ENCODE measurements around the gene CAPN14. TPM values are rescaled to one million over a fixed set of nuclear protein-coding genes. Genes with fewer than 3 reads are reported as not detected.

Gene CAPN14
- total RNA-seq, 4 donors from 2014 or later: not detected

DNA sequence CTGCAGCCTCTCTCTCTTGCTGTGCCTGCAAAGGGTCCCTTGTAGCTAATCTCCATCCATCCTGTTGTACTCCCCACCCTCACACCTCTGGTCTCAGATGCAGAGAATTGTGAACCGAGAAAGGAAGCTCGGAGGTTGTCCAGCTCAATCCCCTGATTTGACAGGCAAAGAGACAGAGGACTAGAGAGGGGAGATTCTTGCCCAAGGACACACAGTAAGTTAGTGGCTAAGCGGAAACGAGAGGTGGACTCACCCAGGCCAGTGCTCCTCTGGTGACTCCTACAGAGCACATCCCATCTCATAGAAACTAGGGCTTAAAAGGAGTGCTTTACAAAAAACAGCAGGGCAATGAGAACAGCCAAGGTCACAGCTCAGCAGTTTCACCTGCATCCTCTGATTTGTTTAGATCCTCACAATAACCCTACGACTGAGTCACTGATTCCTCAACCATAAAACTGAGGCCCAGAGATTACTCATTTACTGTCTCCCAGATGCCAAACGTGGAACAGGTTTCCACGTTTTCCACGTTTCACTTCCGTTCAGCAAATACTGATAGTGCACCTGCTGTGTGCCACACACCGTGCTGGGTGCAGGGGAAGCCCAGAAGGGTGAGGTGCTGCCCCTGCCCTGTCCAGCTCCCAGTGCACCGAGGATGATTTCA, 38.7 kb upstream of the CAPN14 start:
- peaks cover 0 to 7% of the 10 kb centered on the region in 2 donors for H3K4me1 ChIP-seq
- in situ Hi-C loops (cut with MboI; ENCODE audit: low sequenced_read_pairs in 4 of 4): no loop called here

DNA sequence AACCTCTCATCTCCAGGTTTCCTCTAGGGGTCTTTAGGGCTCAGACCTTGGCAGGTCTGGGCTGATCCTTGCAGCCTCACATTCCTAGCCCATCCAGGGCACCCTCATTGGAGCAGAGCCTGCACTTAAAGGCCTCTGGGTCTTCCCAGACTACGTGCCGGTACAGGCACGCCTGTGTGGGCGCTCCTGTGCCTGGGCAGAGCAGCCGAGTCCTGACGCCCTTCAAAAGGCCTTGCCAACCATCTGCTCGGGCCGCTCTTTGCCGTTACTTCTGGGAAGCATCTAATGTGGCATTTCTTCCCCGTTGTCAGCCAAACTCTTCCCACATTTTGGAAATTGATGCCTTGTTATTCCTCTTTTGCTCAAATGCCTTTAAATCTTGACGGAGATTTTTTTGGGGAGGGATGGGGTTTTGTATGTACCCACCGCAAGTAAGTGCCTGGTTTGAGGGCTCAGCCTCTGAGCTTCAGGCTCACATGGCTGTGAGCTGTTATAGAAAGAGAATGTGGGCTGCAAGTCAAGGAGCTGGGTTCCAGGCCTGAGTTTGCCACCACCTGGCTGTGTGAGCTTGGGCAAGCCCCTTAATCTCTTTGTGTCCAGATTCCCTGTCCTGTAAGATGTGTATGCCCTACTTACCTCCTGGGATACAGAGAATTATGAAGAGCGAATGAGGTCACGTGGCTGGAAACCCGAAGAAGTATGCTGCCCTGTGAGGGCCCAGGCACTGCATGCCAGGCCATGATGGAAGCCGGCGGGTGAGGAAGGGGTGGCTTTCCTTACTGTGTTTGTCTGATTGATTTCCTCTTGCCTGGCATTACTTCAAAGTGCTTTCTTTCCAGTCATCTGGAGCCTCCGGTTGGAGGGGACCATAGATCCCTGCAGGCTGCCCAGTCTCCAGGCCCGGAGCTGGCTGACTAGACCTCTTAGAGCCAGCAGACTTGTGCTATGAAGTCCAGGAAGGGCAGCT, 37.2 kb upstream of the CAPN14 start:
- Histone ChIP-seq H3K27ac (no peak overlapping the region), H3K27me3 (no peaks in the 10 kb centered on the region), H3K9me3 (no peaks in the 10 kb centered on the region), H3K36me3 (no peaks in the 10 kb centered on the region), H3K4me3 (no peak overlapping the region), H3K4me1 (peaks cover 0 to 7% of the 10 kb centered on the region in 2 donors)
- no peak for DNase-seq
- no peak for TF ChIP-seq POLR2A (IDR thresholded peaks at IDR 0.05)
- TF ChIP-seq, protein P1, sequence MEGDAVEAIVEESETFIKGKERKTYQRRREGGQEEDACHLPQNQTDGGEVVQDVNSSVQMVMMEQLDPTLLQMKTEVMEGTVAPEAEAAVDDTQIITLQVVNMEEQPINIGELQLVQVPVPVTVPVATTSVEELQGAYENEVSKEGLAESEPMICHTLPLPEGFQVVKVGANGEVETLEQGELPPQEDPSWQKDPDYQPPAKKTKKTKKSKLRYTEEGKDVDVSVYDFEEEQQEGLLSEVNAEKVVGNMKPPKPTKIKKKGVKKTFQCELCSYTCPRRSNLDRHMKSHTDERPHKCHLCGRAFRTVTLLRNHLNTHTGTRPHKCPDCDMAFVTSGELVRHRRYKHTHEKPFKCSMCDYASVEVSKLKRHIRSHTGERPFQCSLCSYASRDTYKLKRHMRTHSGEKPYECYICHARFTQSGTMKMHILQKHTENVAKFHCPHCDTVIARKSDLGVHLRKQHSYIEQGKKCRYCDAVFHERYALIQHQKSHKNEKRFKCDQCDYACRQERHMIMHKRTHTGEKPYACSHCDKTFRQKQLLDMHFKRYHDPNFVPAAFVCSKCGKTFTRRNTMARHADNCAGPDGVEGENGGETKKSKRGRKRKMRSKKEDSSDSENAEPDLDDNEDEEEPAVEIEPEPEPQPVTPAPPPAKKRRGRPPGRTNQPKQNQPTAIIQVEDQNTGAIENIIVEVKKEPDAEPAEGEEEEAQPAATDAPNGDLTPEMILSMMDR (IDR thresholded peaks at IDR 0.05 in 4 of 5, conservative IDR thresholded peaks at IDR 0.05 in 1 of 5): no peak
- intact Hi-C loops (cut with DNase I; ENCODE audit: low total_unique reads) (no loop called here), in situ Hi-C loops (cut with MboI; ENCODE audit: low sequenced_read_pairs in 4 of 4) (no loop called here)
- ATAC-seq: no peak

More for the DNA sequence above, 38.7 kb upstream of the CAPN14 start:
- Histone ChIP-seq H3K9me3 (no peaks in the 10 kb centered on the region), H3K27ac (no peak overlapping the region), H3K27me3 (no peaks in the 10 kb centered on the region), H3K4me3 (no peak overlapping the region), H3K36me3 (no peaks in the 10 kb centered on the region)
- TF ChIP-seq, protein P1 (IDR thresholded peaks at IDR 0.05 in 4 of 5, conservative IDR thresholded peaks at IDR 0.05 in 1 of 5): no peak
- TF ChIP-seq POLR2A (IDR thresholded peaks at IDR 0.05): no peak
- intact Hi-C loops (cut with DNase I; ENCODE audit: low total_unique reads): no loop called here
- no peak for ATAC-seq
- no peak for DNase-seq

DNA sequence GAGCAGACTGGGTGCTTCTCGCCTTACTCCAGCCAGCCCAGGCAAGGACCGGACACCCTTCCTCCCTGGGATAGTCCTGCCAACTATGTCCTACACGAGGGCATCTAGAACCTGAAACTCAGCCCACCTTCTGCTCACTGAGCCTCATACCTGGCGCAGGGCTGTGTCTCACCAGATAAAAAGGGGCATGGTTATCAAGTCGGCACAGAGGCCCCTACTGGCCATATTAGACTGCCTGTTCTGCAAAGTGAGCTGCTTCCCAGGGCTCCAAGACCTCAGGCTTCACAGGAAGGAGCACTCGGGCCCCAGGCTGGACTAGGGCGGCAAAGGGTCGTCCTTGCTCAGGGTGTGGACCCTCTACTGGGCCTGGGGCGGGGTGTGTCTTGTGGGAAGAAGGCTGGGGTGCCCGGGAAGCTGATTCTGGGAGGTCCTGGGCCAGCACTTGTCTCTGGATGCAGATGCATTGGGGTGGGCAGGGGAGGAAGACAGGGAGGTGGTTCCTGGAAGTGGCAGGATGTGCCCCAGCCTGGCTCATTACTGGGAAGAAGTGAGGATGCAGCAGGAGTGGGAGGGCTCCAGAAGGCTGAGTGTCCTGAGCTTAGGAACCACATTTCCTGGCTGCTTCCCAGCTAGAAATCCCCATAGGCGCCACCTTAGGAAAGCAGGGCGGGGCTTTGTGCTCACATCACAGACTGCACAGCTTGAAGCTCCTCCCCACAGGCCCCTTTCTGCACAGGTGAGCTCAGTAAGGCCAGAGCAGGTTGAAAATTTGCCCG, 36.2 kb upstream of the CAPN14 start:
- ATAC-seq (no peak), DNase-seq (no peak)
- Histone ChIP-seq H3K36me3 (no peaks in the 10 kb centered on the region), H3K9me3 (no peaks in the 10 kb centered on the region), H3K27ac (no peak overlapping the region), H3K27me3 (no peaks in the 10 kb centered on the region), H3K4me3 (no peak overlapping the region), H3K4me1 (peaks cover 0 to 7% of the 10 kb centered on the region in 2 donors)
- TF ChIP-seq POLR2A (IDR thresholded peaks at IDR 0.05): no peak
- TF ChIP-seq, protein P1 (IDR thresholded peaks at IDR 0.05 in 4 of 5, conservative IDR thresholded peaks at IDR 0.05 in 1 of 5): no peak
- in situ Hi-C loops (cut with MboI; ENCODE audit: low sequenced_read_pairs in 4 of 4): no loop called here
- intact Hi-C loops (cut with DNase I; ENCODE audit: low total_unique reads): no loop called here

DNA sequence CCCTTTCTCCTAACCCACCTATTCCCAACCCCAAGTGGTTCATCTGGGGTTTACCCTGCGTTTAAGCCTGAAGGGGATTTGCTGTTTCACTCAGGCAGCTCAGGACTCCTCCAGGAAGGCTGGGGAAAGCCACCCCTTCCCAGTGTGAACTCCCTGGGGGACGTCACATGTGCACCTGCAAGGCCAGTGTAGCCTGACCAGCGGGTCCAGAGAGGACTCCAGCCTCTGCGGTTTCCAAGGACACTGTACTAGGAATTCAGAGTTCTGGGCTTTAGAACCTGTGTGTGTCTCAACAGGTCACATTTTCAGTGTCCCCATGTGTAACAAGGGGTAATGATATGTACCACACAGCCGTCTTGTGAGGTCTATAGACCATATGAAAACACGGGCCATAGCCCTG, 34.5 kb upstream of the CAPN14 start:
- no peak for DNase-seq
- no peak for ATAC-seq
- Histone ChIP-seq H3K36me3 (no peaks in the 10 kb centered on the region), H3K27ac (no peak overlapping the region), H3K27me3 (no peaks in the 10 kb centered on the region), H3K9me3 (no peaks in the 10 kb centered on the region), H3K4me3 (no peak overlapping the region), H3K4me1 (peaks cover 0 to 7% of the 10 kb centered on the region in 2 donors)
- in situ Hi-C loops (cut with MboI; ENCODE audit: low sequenced_read_pairs in 4 of 4): no loop called here
- TF ChIP-seq, protein P1 (IDR thresholded peaks at IDR 0.05 in 4 of 5, conservative IDR thresholded peaks at IDR 0.05 in 1 of 5): no peak
- TF ChIP-seq POLR2A (IDR thresholded peaks at IDR 0.05): no peak
- intact Hi-C loops (cut with DNase I; ENCODE audit: low total_unique reads): no loop called here

Data from gastrocnemius medialis (tissue), 4 donors.